ENCODE measurements around the gene TMEM63C.

Gene TMEM63C

GRCh38 chr14:77203611-77204458 is 22.2 kb downstream of the TMEM63C start:
- Histone ChIP-seq H3K9me2 (replicated peaks; ENCODE audit: insufficient read depth, low read length) (no peaks in the 10 kb centered on the region), H3K27me3 (ENCODE audit: low read length) (no peaks in the 10 kb centered on the region), H2AFZ (ENCODE audit: low read depth, low read length, severe bottlenecking) (no peak overlapping the region), H3K27ac (ENCODE audit: low read depth, low read length) (no peak overlapping the region), H3K36me3 (ENCODE audit: low read length) (no peaks in the 10 kb centered on the region), H3K79me2 (ENCODE audit: insufficient read depth, low read length) (no peaks in the 10 kb centered on the region), H3K4me2 (ENCODE audit: low read depth, low read length, poor library complexity, severe bottlenecking) (no peak overlapping the region), H4K20me1 (ENCODE audit: low read depth, low read length) (no peaks in the 10 kb centered on the region), H3F3A (ENCODE audit: insufficient read depth) (no peaks in the 10 kb centered on the region), H3K9me3 (ENCODE audit: insufficient read depth, low read length) (no peaks in the 10 kb centered on the region), H3K9ac (ENCODE audit: low read length) (no peak overlapping the region), H3K4me3 (ENCODE audit: insufficient read depth, low read length, poor library complexity, severe bottlenecking) (no peak overlapping the region)
- TF ChIP-seq EZH2phosphoT487 (conservative IDR thresholded peaks at IDR 0.05; ENCODE audit: low read length) (no peak), CTCF (IDR thresholded peaks at IDR 0.05; ENCODE audit: insufficient read depth, low read length, poor library complexity, severe bottlenecking) (no peak)

DNA sequence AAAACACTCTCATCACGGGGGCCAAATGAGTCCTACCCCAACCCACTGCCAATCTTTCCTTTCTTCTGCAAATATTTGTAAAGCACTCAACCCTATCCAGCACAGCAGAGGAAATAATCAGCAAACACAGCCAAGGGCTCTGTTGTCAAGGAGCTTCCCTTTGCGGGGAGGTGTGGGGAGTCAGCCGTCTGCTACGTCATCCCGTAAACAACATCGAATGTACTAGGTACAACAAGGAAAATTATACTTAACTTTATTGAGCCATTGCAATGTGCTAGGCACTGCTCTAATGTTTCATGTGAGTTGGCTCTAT is 22.8 kb downstream of the TMEM63C start:
- Histone ChIP-seq H4K20me1 (ENCODE audit: low read depth, low read length) (no peaks in the 10 kb centered on the region), H2AFZ (ENCODE audit: low read depth, low read length, severe bottlenecking) (no peak overlapping the region), H3K4me2 (ENCODE audit: low read depth, low read length, poor library complexity, severe bottlenecking) (no peak overlapping the region), H3K9ac (ENCODE audit: low read length) (no peak overlapping the region), H3K9me3 (ENCODE audit: insufficient read depth, low read length) (no peaks in the 10 kb centered on the region), H3K4me3 (ENCODE audit: insufficient read depth, low read length, poor library complexity, severe bottlenecking) (no peak overlapping the region), H3K27ac (ENCODE audit: low read depth, low read length) (no peak overlapping the region), H3K79me2 (ENCODE audit: insufficient read depth, low read length) (no peaks in the 10 kb centered on the region), H3K9me2 (replicated peaks; ENCODE audit: insufficient read depth, low read length) (no peaks in the 10 kb centered on the region), H3K36me3 (ENCODE audit: low read length) (no peaks in the 10 kb centered on the region), H3K27me3 (ENCODE audit: low read length) (no peaks in the 10 kb centered on the region), H3F3A (ENCODE audit: insufficient read depth) (no peaks in the 10 kb centered on the region)
- TF ChIP-seq EZH2phosphoT487 (conservative IDR thresholded peaks at IDR 0.05; ENCODE audit: low read length) (no peak), CTCF (IDR thresholded peaks at IDR 0.05; ENCODE audit: insufficient read depth, low read length, poor library complexity, severe bottlenecking) (no peak)

- H2AFZ ChIP-seq (ENCODE audit: low read depth, low read length, severe bottlenecking) = no peak overlapping the region
- H3K4me2 ChIP-seq (ENCODE audit: low read depth, low read length, poor library complexity, severe bottlenecking) = no peak overlapping the region
- H3K4me3 ChIP-seq (ENCODE audit: insufficient read depth, low read length, poor library complexity, severe bottlenecking) = no peak overlapping the region
- no peaks in the 10 kb centered on the region for H3F3A ChIP-seq (ENCODE audit: insufficient read depth)
- TF ChIP-seq EZH2phosphoT487 (conservative IDR thresholded peaks at IDR 0.05; ENCODE audit: low read length) (no peak), CTCF (IDR thresholded peaks at IDR 0.05; ENCODE audit: insufficient read depth, low read length, poor library complexity, severe bottlenecking) (no peak)
- no peak overlapping the region for H3K27ac ChIP-seq (ENCODE audit: low read depth, low read length)
- no peaks in the 10 kb centered on the region for H4K20me1 ChIP-seq (ENCODE audit: low read depth, low read length)
- no peaks in the 10 kb centered on the region for H3K9me3 ChIP-seq (ENCODE audit: insufficient read depth, low read length)
- no peaks in the 10 kb centered on the region for H3K36me3 ChIP-seq (ENCODE audit: low read length)
- H3K9me2 ChIP-seq (replicated peaks; ENCODE audit: insufficient read depth, low read length) = no peaks in the 10 kb centered on the region
- H3K27me3 ChIP-seq (ENCODE audit: low read length) = no peaks in the 10 kb centered on the region
- H3K9ac ChIP-seq (ENCODE audit: low read length) = no peak overlapping the region
- H3K79me2 ChIP-seq (ENCODE audit: insufficient read depth, low read length) = no peaks in the 10 kb centered on the region
Measured at GRCh38 chr14:77204907-77205306, 23.3 kb downstream of the TMEM63C start.
